GM12878 (cell line): ENCODE data around the gene TPK1. TPM values are rescaled to one million over a fixed set of nuclear protein-coding genes. Genes with fewer than 3 reads are reported as not detected.

ENCODE experiments used
- BMI1 ChIP-seq: fragments of 450-650 bp; IDR thresholded peaks from 2 replicates; pipeline ENCODE4 v1.6.1; 2016; ENCODE audit warnings: mild to moderate bottlenecking, moderate library complexity, borderline replicate concordance
- HCFC1 ChIP-seq: fragments of 150-350 bp; IDR thresholded peaks from 2 replicates; pipeline ENCODE4 v1.6.1; 2014; ENCODE audit warnings: low read length
- JUNB ChIP-seq: IDR thresholded peaks from 2 replicates; pipeline ENCODE4 v1.6.1; 2016; ENCODE audit warnings: antibody characterized with exemption, mild to moderate bottlenecking
- NBN ChIP-seq: fragments of 450-650 bp; IDR thresholded peaks from 2 replicates; pipeline ENCODE4 v1.6.1; 2016
- RAD21 ChIP-seq: IDR thresholded peaks from 2 replicates; pipeline ENCODE4 v1.6.1; 2011; ENCODE audit warnings: mild to moderate bottlenecking, low read depth, low read length, moderate library complexity; ENCODE audit not compliant: insufficient read depth
- SMAD5 ChIP-seq: IDR thresholded peaks from 2 replicates; pipeline ENCODE4 v1.6.1; 2016; ENCODE audit warnings: antibody characterized with exemption, low read depth
- YY1 ChIP-seq: IDR thresholded peaks from 2 replicates; pipeline ENCODE4 v1.6.1; 2011; ENCODE audit warnings: low read depth, mild to moderate bottlenecking, low read length
- polyA plus RNA-seq, 11 experiments: library from polyadenylated mRNA; depleted of rRNA in 4 of 11; unstranded in 6 of 11; stranded (reverse) in 5 of 11; fragments of >200 nt; fragmentation: Nextera tagmentation in 4 of 11; fragmentation: Illumina TruSeq in 1 of 11; extraction: Ambion mirVana in 4 of 11; extraction: Trizol in 1 of 11; gene quantifications; 1 replicate in 1 of 11; 2 replicates in 10 of 11; pipeline versions ENCODE4 v1.2.1 to v1.2.3, GENCODE V29; 2011 to 2016; ENCODE audit warnings: inconsistent platforms in 2 of 11, missing spikeins in 2 of 11, low read depth in 1 of 11
- total RNA-seq, 4 experiments: library from RNA; depleted of rRNA in 3 of 4; stranded (reverse); fragments of >200 nt in 3 of 4; fragmentation: Illumina TruSeq in 1 of 4; extraction: Trizol in 1 of 4; gene quantifications; 2 replicates each; pipeline versions ENCODE4 v1.2.1 to v1.2.3, GENCODE V29; 2013 to 2021
- TF ChIP-seq, protein P1 (sequence below): fragments of 150-350 bp; IDR thresholded peaks from 2 replicates; pipeline ENCODE4 v1.6.1; 2016; ENCODE audit warnings: low read depth, low read length
- TF ChIP-seq, protein P2 (sequence below): fragments of 450-650 bp; IDR thresholded peaks from 2 replicates; pipeline ENCODE4 v1.6.1; 2016; ENCODE audit warnings: mild to moderate bottlenecking
- TF ChIP-seq, protein P3 (sequence below): fragments of 450-650 bp; IDR thresholded peaks from 2 replicates; pipeline ENCODE4 v1.6.1; 2016; ENCODE audit warnings: mild to moderate bottlenecking, moderate library complexity, borderline replicate concordance
- TF ChIP-seq, protein P4 (sequence below): IDR thresholded peaks from 2 replicates; pipeline ENCODE4 v1.6.1; 2012; ENCODE audit warnings: mild to moderate bottlenecking, low read depth, low read length

Gene TPK1
- total and polyA plus RNA-seq, 10 of the 15 experiments (the other 5 are each of a cell fraction or from before 2014, with no cell fraction given): 7.1 to 19.0 (median 9.3) TPM

DNA sequence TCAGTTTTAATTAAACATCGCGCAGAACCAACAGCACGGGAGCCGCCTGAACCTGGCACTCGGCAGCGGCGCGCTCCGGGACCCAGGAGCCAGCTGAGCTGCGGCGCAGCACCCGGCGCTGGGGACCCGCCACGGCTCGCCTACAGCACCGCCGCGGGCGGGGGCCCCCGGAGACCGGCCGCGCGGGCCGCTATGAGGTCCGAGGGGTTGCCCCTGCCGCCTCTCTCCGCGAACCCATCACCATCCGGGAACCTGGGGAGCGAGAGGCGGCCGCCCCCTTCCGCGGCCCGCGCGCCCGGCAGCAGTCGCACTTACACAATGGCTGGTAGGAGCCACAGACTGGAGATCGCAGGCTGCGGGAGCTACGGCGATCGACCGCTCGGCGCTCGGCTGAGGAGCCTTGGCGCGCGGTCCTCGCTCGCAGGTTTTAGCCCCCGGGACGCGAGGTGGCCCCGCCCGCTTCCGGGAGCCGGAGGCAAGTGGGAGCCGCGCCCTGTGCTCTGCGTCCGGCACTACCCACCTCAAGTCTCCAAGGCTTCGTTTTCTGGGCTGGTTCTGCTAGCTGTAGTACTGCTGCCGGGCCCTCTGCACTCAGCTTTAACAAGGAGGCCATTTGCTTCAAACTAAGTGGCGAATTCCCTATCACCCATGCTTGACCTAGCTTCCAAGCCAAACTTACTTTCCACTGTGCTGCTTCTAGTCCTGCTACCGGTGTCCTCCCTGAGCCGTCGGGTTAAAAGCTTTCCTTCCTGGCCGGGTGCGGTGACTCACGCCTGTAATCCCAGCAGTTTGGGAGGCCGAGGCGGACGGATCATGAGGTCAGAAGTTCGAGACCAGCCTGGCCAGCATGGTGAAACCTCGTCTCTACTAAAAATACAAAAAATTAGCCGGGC is at the start of gene TPK1 (continued):
- no peak for TF ChIP-seq RAD21
- TF ChIP-seq YY1: peak; percentile 92
- TF ChIP-seq HCFC1: peak; percentile 62
- TF ChIP-seq, protein P1, sequence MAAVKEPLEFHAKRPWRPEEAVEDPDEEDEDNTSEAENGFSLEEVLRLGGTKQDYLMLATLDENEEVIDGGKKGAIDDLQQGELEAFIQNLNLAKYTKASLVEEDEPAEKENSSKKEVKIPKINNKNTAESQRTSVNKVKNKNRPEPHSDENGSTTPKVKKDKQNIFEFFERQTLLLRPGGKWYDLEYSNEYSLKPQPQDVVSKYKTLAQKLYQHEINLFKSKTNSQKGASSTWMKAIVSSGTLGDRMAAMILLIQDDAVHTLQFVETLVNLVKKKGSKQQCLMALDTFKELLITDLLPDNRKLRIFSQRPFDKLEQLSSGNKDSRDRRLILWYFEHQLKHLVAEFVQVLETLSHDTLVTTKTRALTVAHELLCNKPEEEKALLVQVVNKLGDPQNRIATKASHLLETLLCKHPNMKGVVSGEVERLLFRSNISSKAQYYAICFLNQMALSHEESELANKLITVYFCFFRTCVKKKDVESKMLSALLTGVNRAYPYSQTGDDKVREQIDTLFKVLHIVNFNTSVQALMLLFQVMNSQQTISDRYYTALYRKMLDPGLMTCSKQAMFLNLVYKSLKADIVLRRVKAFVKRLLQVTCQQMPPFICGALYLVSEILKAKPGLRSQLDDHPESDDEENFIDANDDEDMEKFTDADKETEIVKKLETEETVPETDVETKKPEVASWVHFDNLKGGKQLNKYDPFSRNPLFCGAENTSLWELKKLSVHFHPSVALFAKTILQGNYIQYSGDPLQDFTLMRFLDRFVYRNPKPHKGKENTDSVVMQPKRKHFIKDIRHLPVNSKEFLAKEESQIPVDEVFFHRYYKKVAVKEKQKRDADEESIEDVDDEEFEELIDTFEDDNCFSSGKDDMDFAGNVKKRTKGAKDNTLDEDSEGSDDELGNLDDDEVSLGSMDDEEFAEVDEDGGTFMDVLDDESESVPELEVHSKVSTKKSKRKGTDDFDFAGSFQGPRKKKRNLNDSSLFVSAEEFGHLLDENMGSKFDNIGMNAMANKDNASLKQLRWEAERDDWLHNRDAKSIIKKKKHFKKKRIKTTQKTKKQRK: peak; percentile 42; the same call in 1 of the 2 replicates
- TF ChIP-seq BMI1: no peak
- peak; percentile 62; the same call in 1 of the 2 replicates for TF ChIP-seq SMAD5
- TF ChIP-seq JUNB: no peak
- TF ChIP-seq, protein P2, sequence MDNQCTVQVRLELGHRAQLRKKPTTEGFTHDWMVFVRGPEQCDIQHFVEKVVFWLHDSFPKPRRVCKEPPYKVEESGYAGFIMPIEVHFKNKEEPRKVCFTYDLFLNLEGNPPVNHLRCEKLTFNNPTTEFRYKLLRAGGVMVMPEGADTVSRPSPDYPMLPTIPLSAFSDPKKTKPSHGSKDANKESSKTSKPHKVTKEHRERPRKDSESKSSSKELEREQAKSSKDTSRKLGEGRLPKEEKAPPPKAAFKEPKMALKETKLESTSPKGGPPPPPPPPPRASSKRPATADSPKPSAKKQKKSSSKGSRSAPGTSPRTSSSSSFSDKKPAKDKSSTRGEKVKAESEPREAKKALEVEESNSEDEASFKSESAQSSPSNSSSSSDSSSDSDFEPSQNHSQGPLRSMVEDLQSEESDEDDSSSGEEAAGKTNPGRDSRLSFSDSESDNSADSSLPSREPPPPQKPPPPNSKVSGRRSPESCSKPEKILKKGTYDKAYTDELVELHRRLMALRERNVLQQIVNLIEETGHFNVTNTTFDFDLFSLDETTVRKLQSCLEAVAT: peak; percentile 100
- TF ChIP-seq NBN: peak; percentile 75
- TF ChIP-seq, protein P3, sequence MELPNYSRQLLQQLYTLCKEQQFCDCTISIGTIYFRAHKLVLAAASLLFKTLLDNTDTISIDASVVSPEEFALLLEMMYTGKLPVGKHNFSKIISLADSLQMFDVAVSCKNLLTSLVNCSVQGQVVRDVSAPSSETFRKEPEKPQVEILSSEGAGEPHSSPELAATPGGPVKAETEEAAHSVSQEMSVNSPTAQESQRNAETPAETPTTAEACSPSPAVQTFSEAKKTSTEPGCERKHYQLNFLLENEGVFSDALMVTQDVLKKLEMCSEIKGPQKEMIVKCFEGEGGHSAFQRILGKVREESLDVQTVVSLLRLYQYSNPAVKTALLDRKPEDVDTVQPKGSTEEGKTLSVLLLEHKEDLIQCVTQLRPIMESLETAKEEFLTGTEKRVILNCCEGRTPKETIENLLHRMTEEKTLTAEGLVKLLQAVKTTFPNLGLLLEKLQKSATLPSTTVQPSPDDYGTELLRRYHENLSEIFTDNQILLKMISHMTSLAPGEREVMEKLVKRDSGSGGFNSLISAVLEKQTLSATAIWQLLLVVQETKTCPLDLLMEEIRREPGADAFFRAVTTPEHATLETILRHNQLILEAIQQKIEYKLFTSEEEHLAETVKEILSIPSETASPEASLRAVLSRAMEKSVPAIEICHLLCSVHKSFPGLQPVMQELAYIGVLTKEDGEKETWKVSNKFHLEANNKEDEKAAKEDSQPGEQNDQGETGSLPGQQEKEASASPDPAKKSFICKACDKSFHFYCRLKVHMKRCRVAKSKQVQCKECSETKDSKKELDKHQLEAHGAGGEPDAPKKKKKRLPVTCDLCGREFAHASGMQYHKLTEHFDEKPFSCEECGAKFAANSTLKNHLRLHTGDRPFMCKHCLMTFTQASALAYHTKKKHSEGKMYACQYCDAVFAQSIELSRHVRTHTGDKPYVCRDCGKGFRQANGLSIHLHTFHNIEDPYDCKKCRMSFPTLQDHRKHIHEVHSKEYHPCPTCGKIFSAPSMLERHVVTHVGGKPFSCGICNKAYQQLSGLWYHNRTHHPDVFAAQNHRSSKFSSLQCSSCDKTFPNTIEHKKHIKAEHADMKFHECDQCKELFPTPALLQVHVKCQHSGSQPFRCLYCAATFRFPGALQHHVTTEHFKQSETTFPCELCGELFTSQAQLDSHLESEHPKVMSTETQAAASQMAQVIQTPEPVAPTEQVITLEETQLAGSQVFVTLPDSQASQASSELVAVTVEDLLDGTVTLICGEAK: peak; percentile 50; the same call in 1 of the 2 replicates
- TF ChIP-seq, protein P4, sequence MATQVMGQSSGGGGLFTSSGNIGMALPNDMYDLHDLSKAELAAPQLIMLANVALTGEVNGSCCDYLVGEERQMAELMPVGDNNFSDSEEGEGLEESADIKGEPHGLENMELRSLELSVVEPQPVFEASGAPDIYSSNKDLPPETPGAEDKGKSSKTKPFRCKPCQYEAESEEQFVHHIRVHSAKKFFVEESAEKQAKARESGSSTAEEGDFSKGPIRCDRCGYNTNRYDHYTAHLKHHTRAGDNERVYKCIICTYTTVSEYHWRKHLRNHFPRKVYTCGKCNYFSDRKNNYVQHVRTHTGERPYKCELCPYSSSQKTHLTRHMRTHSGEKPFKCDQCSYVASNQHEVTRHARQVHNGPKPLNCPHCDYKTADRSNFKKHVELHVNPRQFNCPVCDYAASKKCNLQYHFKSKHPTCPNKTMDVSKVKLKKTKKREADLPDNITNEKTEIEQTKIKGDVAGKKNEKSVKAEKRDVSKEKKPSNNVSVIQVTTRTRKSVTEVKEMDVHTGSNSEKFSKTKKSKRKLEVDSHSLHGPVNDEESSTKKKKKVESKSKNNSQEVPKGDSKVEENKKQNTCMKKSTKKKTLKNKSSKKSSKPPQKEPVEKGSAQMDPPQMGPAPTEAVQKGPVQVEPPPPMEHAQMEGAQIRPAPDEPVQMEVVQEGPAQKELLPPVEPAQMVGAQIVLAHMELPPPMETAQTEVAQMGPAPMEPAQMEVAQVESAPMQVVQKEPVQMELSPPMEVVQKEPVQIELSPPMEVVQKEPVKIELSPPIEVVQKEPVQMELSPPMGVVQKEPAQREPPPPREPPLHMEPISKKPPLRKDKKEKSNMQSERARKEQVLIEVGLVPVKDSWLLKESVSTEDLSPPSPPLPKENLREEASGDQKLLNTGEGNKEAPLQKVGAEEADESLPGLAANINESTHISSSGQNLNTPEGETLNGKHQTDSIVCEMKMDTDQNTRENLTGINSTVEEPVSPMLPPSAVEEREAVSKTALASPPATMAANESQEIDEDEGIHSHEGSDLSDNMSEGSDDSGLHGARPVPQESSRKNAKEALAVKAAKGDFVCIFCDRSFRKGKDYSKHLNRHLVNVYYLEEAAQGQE: no peak
- TF ChIP-seq, all 136 proteins: peak for 52
